Ovary (tissue), 9 donors: ENCODE measurements around the gene PLCL1. TPM values are rescaled to one million over a fixed set of nuclear protein-coding genes. Genes with fewer than 3 reads are reported as not detected.

Experiments
- DNase-seq, 5 donors: peaks; one replicate each; pipeline ENCODE4 v3.0.0-alpha.2; 2019 to 2020
- H3K27ac ChIP-seq, 2 donors: fragments of 200-600 bp; one replicate each; pipeline versions ENCODE4 v1.5.1 to v1.8.0; 2019 to 2022
- H3K27me3 ChIP-seq: fragments of 200-600 bp; one replicate; pipeline ENCODE4 v1.8.0; 2022
- H3K36me3 ChIP-seq: fragments of 200-600 bp; sonication (generic); one replicate; pipeline ENCODE4 v1.5.1; 2019
- H3K4me1 ChIP-seq: one replicate; pipeline ENCODE4 v1.8.1; 2013; ENCODE audit warnings: mild to moderate bottlenecking, moderate library complexity; ENCODE audit not compliant: insufficient read depth
- H3K4me3 ChIP-seq: fragments of 200-600 bp; sonication (generic); one replicate; pipeline ENCODE4 v1.5.1; 2017
- H3K9me3 ChIP-seq, 2 donors: fragments of 200-600 bp in 1 of 2; sonication (generic) in 1 of 2; one replicate each; pipeline versions ENCODE4 v1.5.1 to v1.8.1; 2013 to 2019; ENCODE audit warnings: mild to moderate bottlenecking in 1 of 2, moderate library complexity in 1 of 2
- EP300 ChIP-seq: sonication (generic); formaldehyde crosslinking; IDR thresholded peaks from one replicate; pipeline ENCODE4 v1.6.1; 2017; ENCODE audit warnings: antibody characterized with exemption
- POLR2A ChIP-seq: fragments of 450-650 bp; IDR thresholded peaks from one replicate; pipeline ENCODE4 v1.6.1; 2017; ENCODE audit warnings: antibody characterized with exemption, mild to moderate bottlenecking, moderate library complexity
- WGBS, 3 donors: extraction: QIAGEN DNeasy Blood & Tissue Kit in 1 of 3; methylation state at CpG; one replicate each; pipeline versions ENCODE4 v1.1.5 to v1.1.7; 2013 to 2017; 5-methylcytosine and 5-hydroxymethylcytosine counted together
- intact Hi-C, 4 donors: fragments of 100-400 bp; cut with DNase I; formaldehyde crosslinking; loops; one replicate each; pipeline versions ENCODE4 v1.11.0 to v1.15.1; 2022 to 2023
- polyA plus RNA-seq, 2 donors: library from polyadenylated mRNA; stranded (reverse); fragments of 200-250 nt in 1 of 2; fragments of 350-450 nt in 1 of 2; fragmentation: Illumina TruSeq in 1 of 2; extraction: RNeasy Lipid Tissue Mini Kit (QIAGEN cat#74804) in 1 of 2; gene quantifications; one replicate each; pipeline ENCODE4 v1.2.3, GENCODE V29; 2013 to 2014
- total RNA-seq, 7 donors: library from RNA; depleted of rRNA in 2 of 7; stranded (reverse); fragments of >200 nt in 2 of 7; fragmentation: NEBNext Ultra II Directional in 3 of 7; extraction: Animal tissue kit (Norgen Biotek cat#: 25700) in 3 of 7; gene quantifications; one replicate each; pipeline versions ENCODE4 v1.1.0 to v1.2.4, GENCODE V29; 2016 to 2023
- TF ChIP-seq, protein P1 (sequence below), 3 donors: fragments of 450-650 bp in 2 of 3; fragments of 200-600 bp in 1 of 3; IDR thresholded peaks; one replicate each; pipeline versions ENCODE4 v1.5.1 to v1.8.0; 2016 to 2022; ENCODE audit warnings: antibody characterized with exemption in 3 of 3, mild to moderate bottlenecking in 1 of 3
- donor health status: DM: no; HTN: no; CAD: no; lungs with moderate emphysema.
- donor health status: DM: no; HTN: no; CAD: no.
- donor health status: Bipolar disorder and iron deficiency.
- donor health status: DM: yes; HTN: yes; CAD: no.
- donor health status: DM: no; HTN: no; CAD: no.
- donor health status: DM: yes; HTN: yes; CAD: no.

Gene PLCL1
- total and polyA plus RNA-seq, 9 donors: 8.4 to 17.9 (median 11.1) TPM

DNA sequence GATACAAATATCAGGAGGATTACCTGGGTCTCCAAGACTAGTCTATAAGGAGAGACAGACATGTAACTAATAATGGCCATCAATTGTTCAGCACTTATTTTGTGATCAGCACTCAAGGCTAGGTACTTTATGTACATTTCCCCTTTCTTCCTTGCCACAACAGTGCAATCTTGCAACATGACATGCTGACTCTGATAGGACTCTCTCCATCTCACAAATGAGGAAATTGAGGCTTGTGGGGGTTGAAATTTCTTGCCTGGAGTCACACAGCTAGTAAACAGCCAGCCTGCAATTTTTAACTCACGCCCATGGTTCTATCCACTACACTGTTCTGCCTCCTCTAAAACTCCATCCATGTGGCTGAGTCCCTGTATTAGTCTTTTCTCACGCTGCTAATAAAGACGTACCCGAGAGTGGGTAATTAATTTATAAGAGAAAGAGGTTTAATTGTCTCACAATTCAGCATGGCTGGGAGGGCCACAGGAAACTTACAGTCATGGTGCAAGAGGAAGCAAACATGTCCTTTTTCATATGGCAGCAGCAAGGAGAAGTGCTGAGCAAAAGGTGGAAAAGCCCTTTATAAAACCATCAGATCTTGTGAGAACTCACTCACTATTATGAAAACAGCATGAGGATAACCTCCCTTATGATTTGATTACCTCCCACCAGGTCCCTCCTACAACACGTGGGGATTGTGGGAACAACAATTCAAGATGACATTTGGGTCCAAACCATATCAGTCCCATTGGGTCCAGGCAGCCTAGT, 302.4 kb downstream of the PLCL1 start:
- intact Hi-C loops: no loop called here
- WGBS, 3 donors: 84 to 90% (median 89%) methylated on average over 5 of the region's 5 CpGs
- Histone ChIP-seq H3K27me3 (no peaks in the 10 kb centered on the region), H3K4me3 (no peak overlapping the region), H3K9me3 (no peaks in the 10 kb centered on the region), H3K27ac (no peak overlapping the region), H3K4me1 (peaks cover 2% of the 10 kb centered on the region), H3K36me3 (no peaks in the 10 kb centered on the region)
- no peak for DNase-seq
- TF ChIP-seq, protein P1, sequence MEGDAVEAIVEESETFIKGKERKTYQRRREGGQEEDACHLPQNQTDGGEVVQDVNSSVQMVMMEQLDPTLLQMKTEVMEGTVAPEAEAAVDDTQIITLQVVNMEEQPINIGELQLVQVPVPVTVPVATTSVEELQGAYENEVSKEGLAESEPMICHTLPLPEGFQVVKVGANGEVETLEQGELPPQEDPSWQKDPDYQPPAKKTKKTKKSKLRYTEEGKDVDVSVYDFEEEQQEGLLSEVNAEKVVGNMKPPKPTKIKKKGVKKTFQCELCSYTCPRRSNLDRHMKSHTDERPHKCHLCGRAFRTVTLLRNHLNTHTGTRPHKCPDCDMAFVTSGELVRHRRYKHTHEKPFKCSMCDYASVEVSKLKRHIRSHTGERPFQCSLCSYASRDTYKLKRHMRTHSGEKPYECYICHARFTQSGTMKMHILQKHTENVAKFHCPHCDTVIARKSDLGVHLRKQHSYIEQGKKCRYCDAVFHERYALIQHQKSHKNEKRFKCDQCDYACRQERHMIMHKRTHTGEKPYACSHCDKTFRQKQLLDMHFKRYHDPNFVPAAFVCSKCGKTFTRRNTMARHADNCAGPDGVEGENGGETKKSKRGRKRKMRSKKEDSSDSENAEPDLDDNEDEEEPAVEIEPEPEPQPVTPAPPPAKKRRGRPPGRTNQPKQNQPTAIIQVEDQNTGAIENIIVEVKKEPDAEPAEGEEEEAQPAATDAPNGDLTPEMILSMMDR (IDR thresholded peaks at IDR 0.05): no peak
- no peak for TF ChIP-seq POLR2A

DNA sequence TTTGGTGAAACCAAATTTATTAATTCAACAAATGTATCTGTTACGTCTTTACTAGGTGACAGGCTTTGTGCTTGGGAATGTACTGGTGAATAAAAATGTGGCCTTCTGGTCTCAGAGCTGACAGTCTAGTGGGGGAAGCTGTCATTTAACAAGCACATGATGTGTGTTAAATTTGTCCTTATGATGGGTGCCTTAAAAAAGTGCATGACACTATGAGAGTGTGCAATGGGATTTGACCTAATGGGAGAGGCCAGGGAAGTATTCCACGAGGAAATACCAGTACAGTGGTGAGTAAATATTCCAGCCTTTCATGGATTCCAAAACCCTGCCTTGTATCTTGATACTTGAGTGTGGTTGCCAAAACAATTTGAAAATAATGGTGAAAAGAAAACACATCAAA, 308.9 kb downstream of the PLCL1 start:
- no peaks in the 10 kb centered on the region for H3K36me3 ChIP-seq
- H3K27ac ChIP-seq: no peak overlapping the region
- 53 to 58% (median 57%) methylated on average over 2 of the region's 2 CpGs for WGBS, 3 donors
- intact Hi-C loops: no loop called here
- no peaks in the 10 kb centered on the region for H3K9me3 ChIP-seq
- TF ChIP-seq EP300 (no peak), POLR2A (no peak)
- TF ChIP-seq, protein P1 (IDR thresholded peaks at IDR 0.05): no peak
- H3K4me3 ChIP-seq: no peak overlapping the region
- H3K4me1 ChIP-seq: peaks cover 4% of the 10 kb centered on the region
- no peak for DNase-seq
- no peaks in the 10 kb centered on the region for H3K27me3 ChIP-seq

DNA sequence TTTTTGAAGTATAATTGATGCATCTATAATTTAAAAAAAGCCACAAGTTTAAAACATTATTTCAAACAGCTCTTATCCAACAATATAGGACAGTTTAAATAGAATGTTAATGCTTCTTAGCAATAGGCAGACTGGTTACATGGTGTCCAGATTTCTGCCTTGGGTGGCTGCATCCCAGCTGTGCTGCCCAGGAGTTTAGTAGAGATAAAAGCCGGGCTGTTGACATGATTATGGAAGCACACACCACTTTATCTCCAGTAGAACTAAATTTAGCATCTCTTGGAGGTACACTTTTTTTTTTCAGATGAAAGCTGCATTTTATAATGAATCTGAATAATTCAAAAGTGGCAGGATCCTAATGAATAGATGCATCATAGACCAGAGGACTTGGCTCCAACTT, 309.7 kb downstream of the PLCL1 start:
- Histone ChIP-seq H3K4me1 (peaks cover 4% of the 10 kb centered on the region), H3K4me3 (no peak overlapping the region), H3K36me3 (no peaks in the 10 kb centered on the region), H3K27me3 (no peaks in the 10 kb centered on the region), H3K27ac (no peak overlapping the region), H3K9me3 (no peaks in the 10 kb centered on the region)
- intact Hi-C loops: no loop called here
- TF ChIP-seq EP300: no peak
- no peak for TF ChIP-seq POLR2A
- TF ChIP-seq, protein P1 (IDR thresholded peaks at IDR 0.05): no peak
- no peak for DNase-seq
- WGBS, 3 donors: 17 to 31% (median 21%) methylated on average over 1 of the region's 1 CpG

DNA sequence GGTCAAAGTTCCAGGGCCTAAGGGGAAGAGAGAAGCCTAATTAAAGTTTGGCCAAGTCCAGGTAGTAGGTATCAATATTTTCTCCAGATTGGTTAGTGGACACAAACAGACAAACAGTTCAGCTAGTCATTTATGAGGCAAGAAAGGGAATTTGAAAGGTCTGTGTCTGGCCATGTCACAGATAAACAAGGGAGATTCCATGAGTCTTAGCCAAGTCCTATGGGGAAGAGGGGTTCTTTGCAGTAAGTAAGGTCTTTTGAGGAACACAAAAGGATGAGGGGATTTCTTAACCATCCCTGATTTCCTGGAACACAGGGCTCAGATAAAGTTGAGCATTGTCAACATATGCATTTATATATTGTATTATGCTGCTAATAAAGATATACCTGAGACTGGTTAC, 310.8 kb downstream of the PLCL1 start:
- DNase-seq: no peak
- H3K4me1 ChIP-seq: peaks cover 4% of the 10 kb centered on the region
- H3K27ac ChIP-seq: no peak overlapping the region
- H3K4me3 ChIP-seq: no peak overlapping the region
- no peaks in the 10 kb centered on the region for H3K9me3 ChIP-seq
- H3K27me3 ChIP-seq: no peaks in the 10 kb centered on the region
- TF ChIP-seq POLR2A (no peak), EP300 (no peak)
- TF ChIP-seq, protein P1 (IDR thresholded peaks at IDR 0.05): no peak
- H3K36me3 ChIP-seq: no peaks in the 10 kb centered on the region
- intact Hi-C loops: no loop called here
